Fibroblast of lung (primary cell): ENCODE data around the gene EFCAB14.

ENCODE experiments used
- EZH2 ChIP-seq: IDR thresholded peaks from 2 replicates; pipeline ENCODE4 v1.5.1; 2012; ENCODE audit warnings: low read length, control low read depth, mild to moderate bottlenecking; ENCODE audit errors: missing control alignments
- TF ChIP-seq, protein P1 (sequence below), 2 donors: IDR thresholded peaks in 1 of 2; conservative IDR thresholded peaks in 1 of 2; 1 replicate in 1 of 2; 2 replicates in 1 of 2; pipeline ENCODE4 v1.5.1; 2011 to 2012; ENCODE audit warnings: low read length in 2 of 2, control low read depth in 1 of 2, inconsistent platforms in 1 of 2, low read depth in 1 of 2, mild to moderate bottlenecking in 1 of 2

DNA sequence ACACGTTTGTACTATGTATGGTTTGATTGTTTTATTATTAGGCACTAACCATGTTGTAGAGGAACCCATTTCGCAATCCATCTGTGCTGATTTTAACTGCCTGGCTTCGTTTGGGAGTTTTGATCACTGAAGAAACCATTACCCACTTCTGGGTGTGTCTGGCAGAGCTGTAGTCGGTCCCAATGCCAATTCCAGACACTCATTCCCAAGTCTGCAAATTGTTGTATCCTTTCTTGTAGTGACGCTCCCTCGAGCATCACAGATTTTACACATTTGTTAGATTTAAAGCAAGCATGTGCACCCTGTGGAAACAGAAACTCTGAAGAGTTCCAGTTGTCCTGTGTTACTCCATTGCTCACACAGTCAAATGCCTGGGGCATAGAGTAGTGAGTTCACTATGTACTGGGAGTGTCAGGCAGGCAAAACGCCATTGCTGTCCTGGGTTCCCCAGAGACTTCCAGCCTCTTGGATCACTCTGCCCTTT is 31.0 kb upstream of the EFCAB14 start:
- TF ChIP-seq, protein P1, sequence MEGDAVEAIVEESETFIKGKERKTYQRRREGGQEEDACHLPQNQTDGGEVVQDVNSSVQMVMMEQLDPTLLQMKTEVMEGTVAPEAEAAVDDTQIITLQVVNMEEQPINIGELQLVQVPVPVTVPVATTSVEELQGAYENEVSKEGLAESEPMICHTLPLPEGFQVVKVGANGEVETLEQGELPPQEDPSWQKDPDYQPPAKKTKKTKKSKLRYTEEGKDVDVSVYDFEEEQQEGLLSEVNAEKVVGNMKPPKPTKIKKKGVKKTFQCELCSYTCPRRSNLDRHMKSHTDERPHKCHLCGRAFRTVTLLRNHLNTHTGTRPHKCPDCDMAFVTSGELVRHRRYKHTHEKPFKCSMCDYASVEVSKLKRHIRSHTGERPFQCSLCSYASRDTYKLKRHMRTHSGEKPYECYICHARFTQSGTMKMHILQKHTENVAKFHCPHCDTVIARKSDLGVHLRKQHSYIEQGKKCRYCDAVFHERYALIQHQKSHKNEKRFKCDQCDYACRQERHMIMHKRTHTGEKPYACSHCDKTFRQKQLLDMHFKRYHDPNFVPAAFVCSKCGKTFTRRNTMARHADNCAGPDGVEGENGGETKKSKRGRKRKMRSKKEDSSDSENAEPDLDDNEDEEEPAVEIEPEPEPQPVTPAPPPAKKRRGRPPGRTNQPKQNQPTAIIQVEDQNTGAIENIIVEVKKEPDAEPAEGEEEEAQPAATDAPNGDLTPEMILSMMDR (conservative IDR thresholded peaks at IDR 0.05 in 1 of 2, IDR thresholded peaks at IDR 0.05 in 1 of 2; ENCODE audit: low read depth in 1 of 2, low read length in 2 of 2) = no peak
- TF ChIP-seq EZH2 = no peak
